ENCODE data around the gene ARHGAP22.

GRCh38 chr10:48412081-48412480 is 192.8 kb downstream of the ARHGAP22 start:
- TF ChIP-seq POLR2A (IDR thresholded peaks at IDR 0.05; ENCODE audit: low read depth, low read length) (no peak), POLR2AphosphoS5 (IDR thresholded peaks at IDR 0.05; ENCODE audit: low read depth, low read length) (no peak), TAF1 (IDR thresholded peaks at IDR 0.05; ENCODE audit: low read depth, low read length) (no peak), POU2F2 (IDR thresholded peaks at IDR 0.05; ENCODE audit: low read depth, low read length) (no peak), PAX5 (IDR thresholded peaks at IDR 0.05; ENCODE audit: insufficient read depth, low read length, severe bottlenecking) (no peak), SPI1 (IDR thresholded peaks at IDR 0.05; ENCODE audit: low read depth, low read length) (no peak)
